ENCODE results near the gene OR8G1. TPM values are rescaled to one million over a fixed set of nuclear protein-coding genes. Genes with fewer than 3 reads are reported as not detected.

Gene OR8G1, protein sequence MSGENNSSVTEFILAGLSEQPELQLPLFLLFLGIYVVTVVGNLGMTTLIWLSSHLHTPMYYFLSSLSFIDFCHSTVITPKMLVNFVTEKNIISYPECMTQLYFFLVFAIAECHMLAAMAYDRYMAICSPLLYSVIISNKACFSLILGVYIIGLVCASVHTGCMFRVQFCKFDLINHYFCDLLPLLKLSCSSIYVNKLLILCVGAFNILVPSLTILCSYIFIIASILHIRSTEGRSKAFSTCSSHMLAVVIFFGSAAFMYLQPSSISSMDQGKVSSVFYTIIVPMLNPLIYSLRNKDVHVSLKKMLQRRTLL
- total RNA-seq (2013; cell fraction: nucleolus; rRNA removed) = not detected in 2 replicates
- total RNA-seq (2014; rRNA removed) = not detected in 2 replicates
- total RNA-seq (2014; rRNA removed; fragmentation: Illumina TruSeq; extraction: Trizol) = not detected in 2 replicates
- not detected in 2 replicates for total RNA-seq (2021)
- not detected for polyA plus RNA-seq (2011; ENCODE audit: low read depth)
- polyA plus RNA-seq (2011; rRNA removed) = not detected in 2 replicates
- polyA plus RNA-seq (2011; cell fraction: cytosol; rRNA removed) = not detected in 2 replicates
- not detected in 2 replicates for polyA plus RNA-seq (2011; cell fraction: nucleus; rRNA removed)
- not detected in 2 replicates for polyA plus RNA-seq (2012)
- polyA plus RNA-seq (2014; fragmentation: Illumina TruSeq; extraction: Trizol) = not detected in 2 replicates
- not detected for polyA plus RNA-seq (2014; fragmentation: Nextera tagmentation; extraction: Ambion mirVana)
- polyA plus RNA-seq (2014; rRNA removed) = not detected in 2 replicates
- polyA plus RNA-seq (2016; fragmentation: Nextera tagmentation; extraction: Ambion mirVana) = not detected
- polyA minus RNA-seq (2011; rRNA and poly(A)+ RNA removed) = not detected in 2 replicates
- polyA minus RNA-seq (2011; cell fraction: cytosol; rRNA and poly(A)+ RNA removed) = not detected in 2 replicates
- polyA minus RNA-seq (2011; cell fraction: nucleus; rRNA and poly(A)+ RNA removed) = not detected in 2 replicates
- not detected for Bru-seq, nascent RNA
- BruChase-seq, experiment 1, labeled RNA remaining after a 6-hour chase = not detected
- percentile 10 among the genes with signal in this experiment for BruChase-seq, experiment 2, labeled RNA remaining after a 2-hour chase
- long read RNA-seq, experiment 1 = 0 reads
- long read RNA-seq, experiment 2 = 0 reads

DNA sequence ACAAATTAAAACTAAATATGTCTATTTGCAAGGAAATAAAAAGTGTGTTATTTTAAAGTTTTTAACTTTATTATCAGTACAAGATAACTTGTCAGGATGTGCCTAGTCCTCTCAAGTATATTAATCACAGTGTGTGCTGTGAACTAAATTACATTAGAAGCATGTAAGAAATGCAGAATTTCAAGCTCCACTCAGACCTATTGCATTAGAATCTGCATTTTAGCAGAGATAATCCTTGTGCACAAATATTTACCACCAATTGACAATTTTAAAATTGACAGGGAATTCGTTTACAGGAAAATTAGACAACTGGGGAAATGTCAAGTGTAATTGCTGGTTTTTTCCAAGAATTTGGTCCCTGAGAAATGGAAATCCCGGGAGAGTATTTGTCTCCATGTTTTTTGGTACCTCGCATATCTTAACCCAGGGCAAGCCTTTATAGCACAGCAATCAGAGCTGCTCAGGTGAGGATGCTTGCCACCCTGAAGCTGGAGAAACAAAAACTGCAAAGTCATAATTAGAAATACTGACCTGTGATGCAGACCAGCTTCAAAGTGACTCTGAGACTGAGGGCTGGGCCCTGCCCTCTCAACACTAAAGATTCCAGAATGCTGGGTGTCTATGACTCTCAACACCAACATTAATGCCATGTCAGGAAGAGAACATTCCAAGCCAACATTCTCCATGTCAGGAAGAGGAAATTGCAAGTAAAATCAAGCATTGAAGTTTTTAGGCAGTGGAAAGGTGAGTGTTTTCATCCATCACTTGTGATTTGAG, at the start of gene OR8G1:
Gene OR8G1 (plus strand): TSS at position 475 of the 777 bp plus-strand sequence. CDS start 8,581 bp downstream, outside the sequence.
- Histone ChIP-seq H3K4me1 (ENCODE audit: control insufficient read depth, insufficient read depth, low read length) (no peaks in the 10 kb centered on the region), H3K79me2 (ENCODE audit: control insufficient read depth, insufficient read depth, low read length) (no peaks in the 10 kb centered on the region), H3K9ac (ENCODE audit: control insufficient read depth, insufficient read depth, low read length) (no peak within 1 kb of the TSS), H3K36me3 (ENCODE audit: control insufficient read depth in 2 of 2, insufficient read depth in 2 of 2, low read length in 1 of 2) (no peaks in the 10 kb centered on the region), H3K9me3 (replicated peaks; ENCODE audit: control insufficient read depth, insufficient read depth, low read length) (no peaks in the 10 kb centered on the region), H3K4me3 (no peak within 1 kb of the TSS), H3K27me3 (replicated peaks in 1 of 2; ENCODE audit: control insufficient read depth in 2 of 2, insufficient read depth in 2 of 2, low read length in 1 of 2) (no peaks in the 10 kb centered on the region), H4K20me1 (ENCODE audit: control insufficient read depth, insufficient read depth) (no peaks in the 10 kb centered on the region), H3K4me2 (ENCODE audit: control insufficient read depth, insufficient read depth) (no peak within 1 kb of the TSS), H3K27ac (ENCODE audit: control insufficient read depth, insufficient read depth) (no peak within 1 kb of the TSS), H2AFZ (ENCODE audit: control insufficient read depth, low read depth, low read length) (no peak within 1 kb of the TSS)
- no TSS peak for BruUV-seq (replicated peaks)
- RAD21 ChIA-PET (ENCODE audit: unreplicated experiment) = no interaction called here
- SMC1A ChIA-PET (ENCODE audit: uncharacterized antibody, unreplicated experiment) = interaction anchor here (1.2 to 1.7 kb wide), 3 partner anchors 12 to 21 kb away, joined by 3 to 5 read pairs (median 4); no protein-coding TSS in a partner anchor
- ATAC-seq (no peak), DNase-seq (ENCODE audit: low read depth, low spot score) (no peak), FAIRE-seq (no peak)
- POLR2A ChIA-PET = no interaction called here
- no peak for TF ChIP-seq ZNF274 (IDR thresholded peaks at IDR 0.05; ENCODE audit: insufficient read depth, insufficient read length)
- no peak for TF ChIP-seq RCOR1 (conservative IDR thresholded peaks at IDR 0.05; ENCODE audit: low read depth, low read length)
- no peak for TF ChIP-seq CBFB (IDR thresholded peaks at IDR 0.05; ENCODE audit: low read depth)
- TF ChIP-seq, protein P1, sequence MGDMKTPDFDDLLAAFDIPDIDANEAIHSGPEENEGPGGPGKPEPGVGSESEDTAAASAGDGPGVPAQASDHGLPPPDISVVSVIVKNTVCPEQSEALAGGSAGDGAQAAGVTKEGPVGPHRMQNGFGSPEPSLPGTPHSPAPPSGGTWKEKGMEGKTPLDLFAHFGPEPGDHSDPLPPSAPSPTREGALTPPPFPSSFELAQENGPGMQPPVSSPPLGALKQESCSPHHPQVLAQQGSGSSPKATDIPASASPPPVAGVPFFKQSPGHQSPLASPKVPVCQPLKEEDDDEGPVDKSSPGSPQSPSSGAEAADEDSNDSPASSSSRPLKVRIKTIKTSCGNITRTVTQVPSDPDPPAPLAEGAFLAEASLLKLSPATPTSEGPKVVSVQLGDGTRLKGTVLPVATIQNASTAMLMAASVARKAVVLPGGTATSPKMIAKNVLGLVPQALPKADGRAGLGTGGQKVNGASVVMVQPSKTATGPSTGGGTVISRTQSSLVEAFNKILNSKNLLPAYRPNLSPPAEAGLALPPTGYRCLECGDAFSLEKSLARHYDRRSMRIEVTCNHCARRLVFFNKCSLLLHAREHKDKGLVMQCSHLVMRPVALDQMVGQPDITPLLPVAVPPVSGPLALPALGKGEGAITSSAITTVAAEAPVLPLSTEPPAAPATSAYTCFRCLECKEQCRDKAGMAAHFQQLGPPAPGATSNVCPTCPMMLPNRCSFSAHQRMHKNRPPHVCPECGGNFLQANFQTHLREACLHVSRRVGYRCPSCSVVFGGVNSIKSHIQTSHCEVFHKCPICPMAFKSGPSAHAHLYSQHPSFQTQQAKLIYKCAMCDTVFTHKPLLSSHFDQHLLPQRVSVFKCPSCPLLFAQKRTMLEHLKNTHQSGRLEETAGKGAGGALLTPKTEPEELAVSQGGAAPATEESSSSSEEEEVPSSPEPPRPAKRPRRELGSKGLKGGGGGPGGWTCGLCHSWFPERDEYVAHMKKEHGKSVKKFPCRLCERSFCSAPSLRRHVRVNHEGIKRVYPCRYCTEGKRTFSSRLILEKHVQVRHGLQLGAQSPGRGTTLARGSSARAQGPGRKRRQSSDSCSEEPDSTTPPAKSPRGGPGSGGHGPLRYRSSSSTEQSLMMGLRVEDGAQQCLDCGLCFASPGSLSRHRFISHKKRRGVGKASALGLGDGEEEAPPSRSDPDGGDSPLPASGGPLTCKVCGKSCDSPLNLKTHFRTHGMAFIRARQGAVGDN (IDR thresholded peaks at IDR 0.05) = no peak
- TF ChIP-seq SMARCA5 (IDR thresholded peaks at IDR 0.05) = no peak
- TF ChIP-seq NR2C2 (IDR thresholded peaks at IDR 0.05; ENCODE audit: borderline replicate concordance, control insufficient read depth, insufficient read length, low read depth) = no peak
- TF ChIP-seq, protein P2, sequence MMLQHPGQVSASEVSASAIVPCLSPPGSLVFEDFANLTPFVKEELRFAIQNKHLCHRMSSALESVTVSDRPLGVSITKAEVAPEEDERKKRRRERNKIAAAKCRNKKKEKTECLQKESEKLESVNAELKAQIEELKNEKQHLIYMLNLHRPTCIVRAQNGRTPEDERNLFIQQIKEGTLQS (IDR thresholded peaks at IDR 0.05; ENCODE audit: borderline replicate concordance, extremely low read depth, low read depth, low read length) = no peak
- TF ChIP-seq NBN (IDR thresholded peaks at IDR 0.05) = no peak
- TF ChIP-seq KLF5 (IDR thresholded peaks at IDR 0.05; ENCODE audit: partially characterized antibody) = no peak
- TF ChIP-seq, protein P3, sequence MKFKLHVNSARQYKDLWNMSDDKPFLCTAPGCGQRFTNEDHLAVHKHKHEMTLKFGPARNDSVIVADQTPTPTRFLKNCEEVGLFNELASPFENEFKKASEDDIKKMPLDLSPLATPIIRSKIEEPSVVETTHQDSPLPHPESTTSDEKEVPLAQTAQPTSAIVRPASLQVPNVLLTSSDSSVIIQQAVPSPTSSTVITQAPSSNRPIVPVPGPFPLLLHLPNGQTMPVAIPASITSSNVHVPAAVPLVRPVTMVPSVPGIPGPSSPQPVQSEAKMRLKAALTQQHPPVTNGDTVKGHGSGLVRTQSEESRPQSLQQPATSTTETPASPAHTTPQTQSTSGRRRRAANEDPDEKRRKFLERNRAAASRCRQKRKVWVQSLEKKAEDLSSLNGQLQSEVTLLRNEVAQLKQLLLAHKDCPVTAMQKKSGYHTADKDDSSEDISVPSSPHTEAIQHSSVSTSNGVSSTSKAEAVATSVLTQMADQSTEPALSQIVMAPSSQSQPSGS (IDR thresholded peaks at IDR 0.05; ENCODE audit: low read length) = no peak
- TF ChIP-seq IRF4 (IDR thresholded peaks at IDR 0.05; ENCODE audit: low read depth, low read length) = no peak
- intact Hi-C loops (cut with micrococcal nuclease; ENCODE audit: unreplicated experiment) = no loop called here
- 35% methylated on average over 3 of the region's 3 CpGs for WGBS (ENCODE audit: insufficient coverage, insufficient replicate concordance, low lambda C conversion rate, missing lambda C conversion rate)
- CTCF ChIA-PET = no interaction called here
- in situ Hi-C loops (cut with MboI) = no loop called here
